ENCODE data around the gene SNTG2.

DNA sequence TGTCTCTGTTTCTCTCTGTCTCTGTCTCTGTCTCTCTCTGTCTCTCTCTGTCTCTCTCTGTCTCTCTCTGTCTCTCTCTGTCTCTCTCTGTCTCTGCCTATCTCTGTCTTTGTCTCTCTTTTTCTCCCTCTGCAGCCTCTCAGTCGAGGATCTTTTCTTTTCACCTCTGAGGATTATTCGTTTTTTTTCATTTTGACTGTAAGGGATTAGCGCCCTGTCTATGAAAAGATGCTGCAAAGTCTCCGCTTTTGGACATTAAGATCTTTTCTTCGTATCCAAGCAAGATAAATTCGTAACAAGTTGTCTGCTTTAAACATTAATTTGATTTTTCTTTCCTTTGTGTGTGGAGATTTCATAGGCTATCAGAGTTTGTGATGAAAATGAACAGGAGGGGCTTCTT lies 271.4 kb downstream of the SNTG2 start:
- TF ChIP-seq, protein P1, sequence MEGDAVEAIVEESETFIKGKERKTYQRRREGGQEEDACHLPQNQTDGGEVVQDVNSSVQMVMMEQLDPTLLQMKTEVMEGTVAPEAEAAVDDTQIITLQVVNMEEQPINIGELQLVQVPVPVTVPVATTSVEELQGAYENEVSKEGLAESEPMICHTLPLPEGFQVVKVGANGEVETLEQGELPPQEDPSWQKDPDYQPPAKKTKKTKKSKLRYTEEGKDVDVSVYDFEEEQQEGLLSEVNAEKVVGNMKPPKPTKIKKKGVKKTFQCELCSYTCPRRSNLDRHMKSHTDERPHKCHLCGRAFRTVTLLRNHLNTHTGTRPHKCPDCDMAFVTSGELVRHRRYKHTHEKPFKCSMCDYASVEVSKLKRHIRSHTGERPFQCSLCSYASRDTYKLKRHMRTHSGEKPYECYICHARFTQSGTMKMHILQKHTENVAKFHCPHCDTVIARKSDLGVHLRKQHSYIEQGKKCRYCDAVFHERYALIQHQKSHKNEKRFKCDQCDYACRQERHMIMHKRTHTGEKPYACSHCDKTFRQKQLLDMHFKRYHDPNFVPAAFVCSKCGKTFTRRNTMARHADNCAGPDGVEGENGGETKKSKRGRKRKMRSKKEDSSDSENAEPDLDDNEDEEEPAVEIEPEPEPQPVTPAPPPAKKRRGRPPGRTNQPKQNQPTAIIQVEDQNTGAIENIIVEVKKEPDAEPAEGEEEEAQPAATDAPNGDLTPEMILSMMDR (IDR thresholded peaks at IDR 0.05): no peak
- no peak for TF ChIP-seq EP300 (IDR thresholded peaks at IDR 0.05)
- TF ChIP-seq POLR2A (IDR thresholded peaks at IDR 0.05): no peak

All from tibial nerve (tissue), 4 donors.